Glutamatergic neuron (in vitro differentiated cells): Measurements from ENCODE around the gene CALHM4. TPM values are rescaled to one million over a fixed set of nuclear protein-coding genes. Genes with fewer than 3 reads are reported as not detected.

Source experiments
- DNase-seq: peaks from one replicate; pipeline ENCODE4 v3.0.0; 2022
- H3K27ac Mint-ChIP-seq: one replicate; pipeline ENCODE4 v1.8.0; 2020; ENCODE audit warnings: mild to moderate bottlenecking, mixed read lengths, inconsistent platforms; ENCODE audit not compliant: unreplicated experiment
- H3K27me3 Mint-ChIP-seq: one replicate; pipeline ENCODE4 v1.8.0; 2020; ENCODE audit warnings: mild to moderate bottlenecking, moderate library complexity, mixed read lengths, inconsistent platforms; ENCODE audit not compliant: unreplicated experiment
- H3K36me3 Mint-ChIP-seq: one replicate; pipeline ENCODE4 v1.8.0; 2020; ENCODE audit warnings: mild to moderate bottlenecking, mixed read lengths, inconsistent platforms; ENCODE audit not compliant: unreplicated experiment
- H3K4me1 Mint-ChIP-seq: one replicate; pipeline ENCODE4 v1.8.0; 2020; ENCODE audit warnings: mild to moderate bottlenecking, low read depth, mixed read lengths, inconsistent platforms; ENCODE audit not compliant: unreplicated experiment
- H3K4me3 Mint-ChIP-seq: one replicate; pipeline ENCODE4 v1.8.0; 2020; ENCODE audit warnings: mild to moderate bottlenecking, mixed read lengths, inconsistent platforms; ENCODE audit not compliant: unreplicated experiment
- H3K9me3 Mint-ChIP-seq: one replicate; pipeline ENCODE4 v1.8.0; 2020; ENCODE audit warnings: mild to moderate bottlenecking, moderate library complexity, mixed read lengths, inconsistent platforms; ENCODE audit not compliant: unreplicated experiment
- CTCF ChIP-seq: fragments of 200-600 bp; sonication (generic); IDR thresholded peaks from one replicate; pipeline ENCODE4 v1.5.0; 2021; ENCODE audit not compliant: partially characterized antibody, unreplicated experiment
- total RNA-seq: library from RNA; stranded (reverse); fragmentation: NEBNext Ultra II Directional; extraction: Animal tissue kit (Norgen Biotek cat#: 25700); gene quantifications from one replicate; pipeline ENCODE4 v1.2.1, GENCODE V29; 2021; ENCODE audit not compliant: unreplicated experiment

Gene CALHM4
- total RNA-seq, 1 donor from 2014 or later = not detected

- Mint-ChIP-seq H3K4me3 (no peak overlapping the region), H3K27me3 (no peaks in the 10 kb centered on the region), H3K9me3 (no peaks in the 10 kb centered on the region), H3K4me1 (no peaks in the 10 kb centered on the region), H3K36me3 (no peaks in the 10 kb centered on the region), H3K27ac (no peak overlapping the region)
- DNase-seq = no peak
- no peak for TF ChIP-seq CTCF
Observed at GRCh38 chr6:116542426-116542825, 11.1 kb upstream of the CALHM4 start.

GRCh38 chr6:116543149-116543548 lies 10.4 kb upstream of the CALHM4 start:
- H3K27me3 Mint-ChIP-seq = no peaks in the 10 kb centered on the region
- no peak overlapping the region for H3K4me3 Mint-ChIP-seq
- no peak overlapping the region for H3K27ac Mint-ChIP-seq
- no peaks in the 10 kb centered on the region for H3K36me3 Mint-ChIP-seq
- H3K4me1 Mint-ChIP-seq = no peaks in the 10 kb centered on the region
- no peak for TF ChIP-seq CTCF
- no peak for DNase-seq
- no peaks in the 10 kb centered on the region for H3K9me3 Mint-ChIP-seq

GRCh38 chr6:116545651-116546050 lies 7.9 kb upstream of the CALHM4 start, which contains the start of gene TRAPPC3L:
TRAPPC3L (minus strand) TSS chr6:116545684; CDS start chr6:116545514, 170 bp downstream.
- H3K4me1 Mint-ChIP-seq = no peaks in the 10 kb centered on the region
- H3K27ac Mint-ChIP-seq = no peak within 1 kb of the TSS
- no peak within 1 kb of the TSS for H3K4me3 Mint-ChIP-seq
- H3K9me3 Mint-ChIP-seq = no peaks in the 10 kb centered on the region
- H3K36me3 Mint-ChIP-seq = no peaks in the 10 kb centered on the region
- DNase-seq = no peak
- H3K27me3 Mint-ChIP-seq = no peaks in the 10 kb centered on the region
- TF ChIP-seq CTCF = no peak

- no peak for TF ChIP-seq CTCF
- Mint-ChIP-seq H3K4me3 (no peak overlapping the region), H3K9me3 (no peaks in the 10 kb centered on the region), H3K4me1 (no peaks in the 10 kb centered on the region), H3K36me3 (no peaks in the 10 kb centered on the region), H3K27ac (no peak overlapping the region), H3K27me3 (no peaks in the 10 kb centered on the region)
- DNase-seq = no peak
Observed at GRCh38 chr6:116547358-116547757, 6.2 kb upstream of the CALHM4 start.

- no peak overlapping the region for H3K27ac Mint-ChIP-seq
- no peak for DNase-seq
- H3K4me1 Mint-ChIP-seq = no peaks in the 10 kb centered on the region
- H3K27me3 Mint-ChIP-seq = no peaks in the 10 kb centered on the region
- H3K4me3 Mint-ChIP-seq = no peak overlapping the region
- TF ChIP-seq CTCF = no peak
- H3K36me3 Mint-ChIP-seq = no peaks in the 10 kb centered on the region
- H3K9me3 Mint-ChIP-seq = no peaks in the 10 kb centered on the region
Observed at GRCh38 chr6:116550796-116551195, 2.8 kb upstream of the CALHM4 start.
